GM13977 (cell line): Measurements from ENCODE around the gene GIPC1.

Experiments used
- DNase-seq: peaks from one replicate; pipeline ENCODE4 v3.0.0; 2012; ENCODE audit warnings: low spot score
- in situ Hi-C: fragments of 300-500 bp; cut with MboI; formaldehyde crosslinking; loops from one replicate; pipeline ENCODE4 v1.12.0; 2022; ENCODE audit warnings: low sequenced_read_pairs, low pct_unique_long_range_greater_than_20kb, mixed read lengths, inconsistent platforms; ENCODE audit not compliant: unreplicated experiment
- TF ChIP-seq, protein P1 (sequence below): IDR thresholded peaks from 2 replicates; pipeline ENCODE4 v1.5.1; 2012; ENCODE audit warnings: mild to moderate bottlenecking, control low read depth; ENCODE audit not compliant: insufficient read depth; ENCODE audit errors: extremely low read depth, missing control alignments

The GIPC1 gene

DNA sequence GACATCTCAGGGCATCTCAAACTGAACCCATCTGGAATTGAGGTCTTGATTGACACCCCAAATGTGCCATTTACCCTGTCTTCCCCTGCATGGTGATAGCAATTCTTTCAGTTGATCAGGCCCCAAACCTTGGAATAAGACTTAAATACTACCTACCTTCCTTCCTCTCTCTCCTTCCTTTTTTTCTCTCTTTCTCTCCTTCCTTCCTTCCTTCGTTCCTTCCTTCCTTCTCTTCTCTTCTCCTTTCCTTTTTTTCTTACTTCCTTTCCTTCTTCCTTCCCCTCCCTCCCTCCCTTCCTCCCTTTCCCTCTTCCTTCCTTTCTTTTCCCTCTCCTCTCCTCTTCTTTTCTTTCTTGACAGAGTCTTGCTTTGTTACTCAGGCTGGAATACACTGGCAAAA, 7.4 kb upstream of the GIPC1 start:
- DNase-seq: no peak
- TF ChIP-seq, protein P1, sequence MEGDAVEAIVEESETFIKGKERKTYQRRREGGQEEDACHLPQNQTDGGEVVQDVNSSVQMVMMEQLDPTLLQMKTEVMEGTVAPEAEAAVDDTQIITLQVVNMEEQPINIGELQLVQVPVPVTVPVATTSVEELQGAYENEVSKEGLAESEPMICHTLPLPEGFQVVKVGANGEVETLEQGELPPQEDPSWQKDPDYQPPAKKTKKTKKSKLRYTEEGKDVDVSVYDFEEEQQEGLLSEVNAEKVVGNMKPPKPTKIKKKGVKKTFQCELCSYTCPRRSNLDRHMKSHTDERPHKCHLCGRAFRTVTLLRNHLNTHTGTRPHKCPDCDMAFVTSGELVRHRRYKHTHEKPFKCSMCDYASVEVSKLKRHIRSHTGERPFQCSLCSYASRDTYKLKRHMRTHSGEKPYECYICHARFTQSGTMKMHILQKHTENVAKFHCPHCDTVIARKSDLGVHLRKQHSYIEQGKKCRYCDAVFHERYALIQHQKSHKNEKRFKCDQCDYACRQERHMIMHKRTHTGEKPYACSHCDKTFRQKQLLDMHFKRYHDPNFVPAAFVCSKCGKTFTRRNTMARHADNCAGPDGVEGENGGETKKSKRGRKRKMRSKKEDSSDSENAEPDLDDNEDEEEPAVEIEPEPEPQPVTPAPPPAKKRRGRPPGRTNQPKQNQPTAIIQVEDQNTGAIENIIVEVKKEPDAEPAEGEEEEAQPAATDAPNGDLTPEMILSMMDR: no peak
- in situ Hi-C loops: no loop called here

DNA sequence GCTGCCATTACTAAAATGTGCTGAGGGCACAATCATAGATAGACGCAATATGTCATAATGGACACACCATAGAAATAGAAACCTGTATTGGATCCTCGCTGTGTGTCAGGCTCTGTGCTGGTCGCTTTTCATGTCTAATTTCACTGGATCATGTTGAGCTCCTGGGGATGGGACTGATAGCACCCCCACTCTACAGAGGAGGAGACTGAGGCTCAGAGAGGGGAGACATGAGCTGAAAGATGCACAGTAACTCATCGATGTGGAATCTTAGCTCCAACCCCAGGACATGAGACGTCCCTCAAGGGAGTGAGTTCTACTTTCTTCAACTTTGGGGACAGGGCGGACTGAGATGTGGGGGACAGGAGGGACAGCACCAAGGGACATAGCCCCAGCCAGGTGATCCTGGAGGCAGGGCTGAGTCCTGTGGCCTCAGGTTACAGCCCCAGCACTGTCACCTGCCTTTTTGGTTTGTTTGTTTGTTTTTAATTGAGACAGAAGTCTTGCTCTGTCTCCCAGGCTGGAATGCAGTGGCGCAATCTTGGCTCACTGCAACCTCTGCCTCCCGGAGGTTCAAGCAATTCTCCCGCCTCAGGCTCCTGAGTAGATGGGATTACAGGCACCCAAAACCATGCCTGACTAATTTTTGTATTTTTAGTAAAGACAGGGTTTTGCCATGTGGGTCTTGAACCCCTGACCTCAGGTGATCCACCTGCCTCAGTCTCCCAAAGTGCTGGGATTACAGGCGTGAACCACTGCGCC, 6.6 kb upstream of the GIPC1 start:
- no peak for DNase-seq
- TF ChIP-seq, protein P1: no peak
- in situ Hi-C loops: no loop called here

DNA sequence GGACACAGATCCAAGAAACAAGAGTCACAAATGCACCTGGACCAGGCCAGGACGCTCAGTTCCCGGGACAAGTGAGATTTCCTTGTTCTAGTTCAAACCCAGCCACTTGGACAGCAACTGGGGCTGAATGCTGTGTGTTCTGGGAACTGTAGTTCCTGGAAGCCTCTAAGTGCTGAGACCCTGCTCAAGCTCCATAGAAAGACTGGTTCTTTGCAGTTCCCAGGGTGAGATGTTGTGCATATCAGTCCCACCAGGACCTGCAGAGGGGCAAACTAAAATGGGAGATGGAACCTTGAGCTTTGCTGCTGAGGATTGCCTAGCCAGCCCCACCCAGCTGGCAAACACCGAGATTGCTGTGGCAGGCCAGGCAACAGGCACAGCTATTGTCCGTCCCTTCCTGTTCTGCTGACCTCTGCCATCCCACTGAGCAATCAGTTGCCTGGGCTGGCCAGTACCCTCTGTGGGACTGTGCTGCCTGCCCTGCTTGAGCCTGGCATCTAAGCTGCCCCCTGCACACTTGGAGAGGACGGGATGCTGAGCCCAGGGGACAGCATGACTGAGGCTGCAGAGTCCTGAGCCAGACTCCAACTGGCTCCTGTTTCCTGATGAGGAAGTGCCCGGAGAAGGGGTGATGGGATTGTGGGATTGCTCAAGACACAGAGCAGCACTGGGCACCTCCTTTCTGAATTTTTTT, 1.4 kb upstream of the GIPC1 start:
- TF ChIP-seq, protein P1: no peak
- in situ Hi-C loops: no loop called here
- no peak for DNase-seq

DNA sequence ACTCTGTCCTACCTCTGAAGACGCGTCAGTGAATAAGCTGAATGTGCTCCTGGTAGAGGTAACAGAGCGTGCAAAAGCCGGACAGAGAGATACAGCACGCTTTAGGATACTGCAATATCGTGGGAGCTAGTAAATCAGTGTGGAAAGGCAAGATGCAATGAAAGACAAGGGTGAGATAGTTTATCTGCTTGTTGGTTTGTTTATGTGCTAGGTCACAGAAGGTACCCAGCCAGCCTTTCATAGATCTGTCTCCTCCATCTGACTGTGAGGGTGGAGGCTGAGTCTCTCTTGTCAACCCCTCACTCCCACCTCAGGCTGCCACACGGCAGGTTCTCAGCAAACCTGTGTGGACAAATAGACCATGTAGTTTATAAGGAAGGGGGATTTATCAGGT, 904 bp upstream of the GIPC1 start:
- no peak for DNase-seq
- TF ChIP-seq, protein P1: no peak
- in situ Hi-C loops: no loop called here

DNA sequence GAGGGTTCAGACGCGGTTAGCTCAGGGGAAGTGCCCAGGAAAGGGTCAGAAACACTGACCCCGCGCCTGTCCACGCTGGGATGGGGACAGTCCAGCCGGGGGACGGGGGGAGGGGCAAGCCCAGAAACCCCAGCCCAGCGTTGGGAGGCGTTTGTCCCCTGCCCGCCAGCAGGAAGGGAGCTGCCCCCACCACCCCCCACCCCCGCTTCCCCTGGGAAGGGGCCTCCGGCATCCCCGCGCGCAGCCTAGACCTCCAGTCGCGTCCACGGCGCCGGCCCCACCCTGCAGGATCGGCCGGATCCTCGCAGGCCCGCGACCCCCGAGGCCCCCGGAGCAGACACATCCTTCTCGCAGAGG, 277 bp downstream of the GIPC1 start:
- TF ChIP-seq, protein P1: no peak
- in situ Hi-C loops: no loop called here
- no peak for DNase-seq

DNA sequence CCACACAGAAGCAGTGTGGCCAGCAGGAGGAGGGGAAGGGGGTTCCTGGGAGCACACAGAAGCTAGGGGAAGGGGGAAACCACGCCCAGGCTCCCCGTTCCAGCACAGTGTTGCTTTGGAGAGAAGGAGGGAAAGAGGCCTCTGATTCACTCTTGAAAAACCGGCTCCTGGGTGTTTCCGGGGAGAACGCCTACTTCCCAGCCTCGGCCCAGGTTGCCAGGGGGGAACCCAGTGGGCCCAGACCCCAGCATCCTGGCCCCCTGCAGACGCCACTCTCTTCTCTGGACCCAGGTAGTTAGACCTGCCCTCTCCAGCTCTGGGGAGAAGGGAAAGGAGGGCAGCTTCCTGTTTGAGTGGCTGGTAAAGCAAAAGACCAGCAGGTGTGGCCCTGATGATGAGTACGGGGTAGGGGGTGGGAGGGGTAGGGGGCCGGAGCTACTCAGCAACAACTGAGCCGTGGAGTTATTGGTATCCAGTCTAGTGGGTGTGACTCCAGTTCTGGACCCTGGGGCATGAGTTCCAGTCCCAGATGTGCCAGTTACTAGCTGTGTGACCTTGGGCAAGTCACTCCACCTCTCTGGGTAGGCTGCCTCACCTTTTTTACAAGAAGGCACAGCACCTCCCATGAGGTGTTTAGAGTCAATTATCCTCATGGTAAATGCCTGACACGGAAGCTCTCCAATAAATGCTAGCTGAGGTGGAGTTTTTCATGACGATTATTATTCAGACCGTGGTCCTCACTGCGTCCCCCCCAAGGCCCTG, 836 bp downstream of the GIPC1 start:
- TF ChIP-seq, protein P1: no peak
- in situ Hi-C loops: no loop called here
- peak; percentile 43 for DNase-seq
